Rectal smooth muscle tissue (tissue), 1 donor: ENCODE measurements around the gene LDLRAD4.

Experiments
- H3K27ac ChIP-seq: one replicate; pipeline ENCODE4 v1.7.0; 2013; ENCODE audit warnings: low read depth, low read length, inconsistent platforms
- H3K27me3 ChIP-seq: one replicate; pipeline ENCODE4 v1.7.0; 2013; ENCODE audit warnings: low read length; ENCODE audit not compliant: control insufficient read depth, insufficient read depth
- H3K36me3 ChIP-seq: one replicate; pipeline ENCODE4 v1.7.0; 2013; ENCODE audit warnings: low read length; ENCODE audit not compliant: control insufficient read depth, insufficient read depth
- H3K4me1 ChIP-seq: one replicate; pipeline ENCODE4 v1.7.0; 2013; ENCODE audit warnings: low read length; ENCODE audit not compliant: control insufficient read depth, insufficient read depth
- H3K4me3 ChIP-seq: one replicate; pipeline ENCODE4 v1.7.0; 2013; ENCODE audit warnings: low read length
- H3K9ac ChIP-seq: one replicate; pipeline ENCODE4 v1.7.0; 2013; ENCODE audit warnings: low read length

Gene LDLRAD4

DNA sequence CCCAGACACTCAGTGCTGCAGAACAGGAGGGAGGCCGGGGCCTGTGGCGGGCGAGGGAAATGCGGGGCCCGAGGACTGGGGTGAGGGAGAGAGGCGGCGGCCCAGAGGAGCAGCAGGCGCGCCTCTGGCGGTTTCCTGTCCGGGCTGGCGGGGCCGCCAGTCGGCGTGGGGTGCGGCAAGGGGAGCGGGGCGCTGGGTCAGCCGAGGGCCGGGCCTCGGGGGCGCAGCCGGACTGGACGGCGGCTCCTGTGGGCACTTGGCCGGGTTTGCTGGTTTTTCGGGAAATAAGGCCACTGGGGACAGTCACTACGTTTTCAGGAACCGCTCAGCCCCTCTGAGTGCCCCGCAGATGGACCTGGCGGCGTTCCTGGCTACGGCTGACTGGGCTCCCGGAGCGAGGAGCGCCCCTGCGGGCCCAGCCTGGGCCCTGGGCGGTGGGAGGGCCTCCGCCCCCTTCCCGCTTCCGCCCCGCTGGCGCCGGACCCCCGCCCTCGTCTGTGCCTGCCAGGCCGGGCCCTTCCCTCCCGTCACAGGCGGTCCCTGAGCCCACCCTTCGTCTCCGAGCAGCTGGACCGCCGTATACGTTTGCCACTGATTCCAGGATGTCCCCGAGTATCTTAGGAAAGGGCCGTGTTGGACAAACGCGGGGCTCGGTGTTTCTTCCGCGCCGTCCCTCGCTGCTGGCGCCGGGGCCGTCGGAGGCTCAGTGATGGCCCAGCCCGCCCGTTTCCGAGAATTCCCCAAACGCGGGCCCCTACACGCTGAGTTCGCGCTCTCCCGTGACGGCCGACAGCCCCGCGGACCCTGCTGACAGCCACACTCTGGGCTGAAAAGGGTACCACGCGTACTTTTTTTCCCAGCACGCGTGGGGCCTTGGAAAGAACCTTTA, 423.2 kb downstream of the LDLRAD4 start:
- peaks cover 6% of the 10 kb centered on the region for H3K36me3 ChIP-seq
- H3K4me1 ChIP-seq, result no peaks in the 10 kb centered on the region
- H3K27me3 ChIP-seq, result no peaks in the 10 kb centered on the region
- H3K9ac ChIP-seq, result no peak overlapping the region
- H3K27ac ChIP-seq, result no peak overlapping the region
- H3K4me3 ChIP-seq, result no peak overlapping the region

DNA sequence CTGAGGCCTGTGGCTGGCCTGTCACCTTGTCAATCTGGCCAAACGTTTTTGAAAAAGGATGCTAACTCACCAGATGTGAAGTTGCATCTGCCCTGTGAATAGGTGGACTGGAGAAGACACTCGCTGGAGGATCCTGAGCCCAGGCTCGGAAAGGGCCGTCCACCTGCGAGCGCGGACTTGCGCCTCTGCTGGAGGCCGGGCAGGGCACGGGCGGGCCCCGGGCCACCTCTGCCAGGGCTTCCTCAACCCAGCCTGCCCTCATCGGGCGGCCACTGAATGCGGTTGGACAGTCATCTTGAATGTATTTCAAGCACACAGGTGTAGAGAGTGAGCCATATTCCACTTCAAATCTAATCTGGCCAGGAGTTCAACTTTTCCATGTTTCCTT, 423.9 kb downstream of the LDLRAD4 start:
- Histone ChIP-seq H3K27me3 (no peaks in the 10 kb centered on the region), H3K9ac (no peak overlapping the region), H3K4me3 (no peak overlapping the region), H3K36me3 (peaks cover 6% of the 10 kb centered on the region), H3K4me1 (no peaks in the 10 kb centered on the region), H3K27ac (no peak overlapping the region)

DNA sequence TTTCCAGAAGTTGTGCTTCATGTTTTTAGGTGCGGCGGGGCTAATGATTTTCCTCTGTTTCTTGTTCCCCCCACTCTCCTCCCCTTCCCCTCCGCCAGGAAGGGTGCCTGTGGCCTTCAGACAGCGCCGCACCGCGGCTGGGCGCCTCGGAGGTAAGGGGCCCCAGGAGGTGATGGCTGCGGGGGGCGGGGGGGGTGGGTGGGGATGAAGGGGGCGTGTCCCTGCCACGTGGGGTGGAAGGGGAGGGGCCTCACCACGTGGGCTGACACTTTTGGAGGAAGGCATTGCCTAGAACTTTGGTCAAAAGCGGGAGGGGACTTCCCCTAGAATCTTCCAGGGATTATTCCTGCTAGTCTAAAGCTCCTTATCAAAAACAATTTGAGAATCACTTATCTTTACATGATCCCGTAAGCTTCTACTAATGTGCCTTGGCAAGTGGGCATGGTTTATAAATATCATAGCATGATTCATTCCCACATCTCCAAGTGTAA, 424.7 kb downstream of the LDLRAD4 start:
- no peaks in the 10 kb centered on the region for H3K4me1 ChIP-seq
- H3K36me3 ChIP-seq, result peaks cover 6% of the 10 kb centered on the region
- H3K27ac ChIP-seq, result no peak overlapping the region
- H3K27me3 ChIP-seq, result no peaks in the 10 kb centered on the region
- H3K4me3 ChIP-seq, result no peak overlapping the region
- H3K9ac ChIP-seq, result no peak overlapping the region

DNA sequence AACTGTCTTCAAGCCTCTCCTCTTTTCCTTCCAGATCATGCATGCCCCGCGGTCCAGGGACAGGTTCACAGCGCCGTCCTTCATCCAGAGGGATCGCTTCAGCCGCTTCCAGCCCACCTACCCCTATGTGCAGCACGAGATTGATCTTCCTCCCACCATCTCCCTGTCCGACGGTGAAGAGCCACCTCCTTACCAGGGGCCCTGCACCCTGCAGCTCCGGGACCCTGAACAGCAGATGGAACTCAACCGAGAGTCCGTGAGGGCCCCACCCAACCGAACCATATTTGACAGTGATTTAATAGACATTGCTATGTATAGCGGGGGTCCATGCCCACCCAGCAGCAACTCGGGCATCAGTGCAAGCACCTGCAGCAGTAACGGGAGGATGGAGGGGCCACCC, 426.5 kb downstream of the LDLRAD4 start:
- Histone ChIP-seq H3K4me3 (no peak overlapping the region), H3K9ac (no peak overlapping the region), H3K27ac (no peak overlapping the region)

DNA sequence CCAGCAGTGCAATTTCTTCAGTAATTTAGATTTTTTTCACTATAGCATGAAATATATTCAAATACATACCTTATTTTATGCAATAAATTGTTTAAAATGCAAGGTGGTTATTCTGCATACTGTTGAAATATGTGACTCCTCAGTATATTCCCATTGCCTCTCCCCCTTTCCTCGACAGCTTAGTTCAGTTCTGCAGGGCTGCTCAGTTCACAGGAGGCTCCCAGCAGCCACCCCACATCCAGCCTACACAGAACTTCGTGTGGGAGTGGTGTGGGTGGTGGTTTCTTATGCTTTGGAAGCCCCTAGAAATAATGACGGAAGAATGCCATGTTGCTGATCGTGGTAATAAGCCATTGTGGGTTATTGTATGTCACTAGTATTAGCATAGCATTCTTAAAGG, 428.1 kb downstream of the LDLRAD4 start:
- Histone ChIP-seq H3K36me3 (peaks cover 6% of the 10 kb centered on the region), H3K4me1 (no peaks in the 10 kb centered on the region), H3K27ac (no peak overlapping the region), H3K4me3 (no peak overlapping the region), H3K9ac (no peak overlapping the region), H3K27me3 (no peaks in the 10 kb centered on the region)

More for the DNA sequence above, 426.5 kb downstream of the LDLRAD4 start:
- Histone ChIP-seq H3K36me3 (peaks cover 6% of the 10 kb centered on the region), H3K4me1 (no peaks in the 10 kb centered on the region), H3K27me3 (no peaks in the 10 kb centered on the region)

DNA sequence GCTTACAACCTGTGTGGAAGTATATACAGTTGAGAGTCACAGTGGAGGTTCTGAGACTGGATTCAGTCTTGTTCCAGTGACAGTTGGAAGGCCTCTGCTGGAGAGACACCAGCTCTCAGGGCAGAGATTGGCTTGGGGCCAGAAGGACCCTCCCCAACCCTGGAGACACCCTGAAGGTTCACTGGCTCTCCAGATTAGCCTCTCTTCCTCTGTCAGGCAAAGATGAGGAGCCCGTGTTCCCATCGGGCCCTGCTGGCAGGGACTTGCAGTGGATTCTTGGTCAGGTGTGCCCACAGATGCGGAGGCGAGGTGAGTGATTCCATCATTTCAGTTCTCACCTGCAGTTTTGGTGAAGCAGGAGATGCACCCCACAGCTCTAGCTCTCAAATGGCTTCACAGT, 429.2 kb downstream of the LDLRAD4 start:
- Histone ChIP-seq H3K36me3 (peaks cover 6% of the 10 kb centered on the region), H3K4me3 (no peak overlapping the region), H3K9ac (no peak overlapping the region), H3K4me1 (no peaks in the 10 kb centered on the region), H3K27me3 (no peaks in the 10 kb centered on the region), H3K27ac (no peak overlapping the region)

DNA sequence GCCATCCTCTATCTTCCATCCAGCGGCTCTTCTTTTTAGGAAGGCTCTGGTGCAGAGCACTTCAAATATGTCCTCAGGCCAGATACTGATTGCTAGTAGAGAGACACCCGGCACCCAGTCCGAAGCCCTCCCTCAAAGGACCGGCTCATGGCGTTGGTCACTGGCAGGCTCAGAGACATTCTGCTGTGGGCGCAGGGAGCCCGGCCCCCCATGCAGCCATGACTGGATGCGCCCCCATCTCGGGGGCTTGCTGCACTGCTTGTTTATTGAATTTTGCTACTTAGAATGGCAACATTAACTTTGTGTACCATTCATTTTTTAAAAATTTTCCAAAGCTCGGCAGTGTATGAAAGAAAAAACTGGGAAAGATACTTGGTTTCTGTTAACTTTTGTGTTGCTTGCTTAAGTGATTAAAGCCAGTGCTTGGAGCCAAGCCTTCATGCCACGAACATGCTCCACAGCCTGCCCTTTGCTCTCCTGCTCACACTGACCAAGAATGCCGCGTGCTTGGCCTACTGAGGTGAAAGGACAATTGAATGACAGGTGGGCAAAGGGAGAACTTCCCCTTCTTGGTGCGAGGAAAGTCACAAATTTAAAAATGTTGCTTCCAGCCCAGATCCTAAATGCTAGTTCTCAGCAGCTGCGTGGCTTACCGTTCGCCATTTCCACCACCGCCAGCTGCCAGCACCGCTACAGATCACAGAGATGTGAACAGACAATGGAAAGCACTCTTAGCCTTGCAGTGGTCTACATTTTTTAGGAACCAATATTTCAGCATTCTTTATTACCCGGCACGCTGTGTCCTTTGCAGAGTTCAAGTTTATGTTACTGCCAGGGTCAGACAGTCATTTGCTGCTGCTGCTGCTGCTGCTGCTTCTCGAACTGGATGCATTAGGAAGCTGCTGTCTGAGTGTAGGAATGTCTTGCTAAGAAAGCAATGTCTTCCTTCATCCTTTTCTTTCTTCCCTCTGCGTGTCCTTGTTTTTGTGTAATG, 431.1 kb downstream of the LDLRAD4 start:
- Histone ChIP-seq H3K27ac (no peak overlapping the region), H3K27me3 (no peaks in the 10 kb centered on the region), H3K4me3 (no peak overlapping the region), H3K4me1 (no peaks in the 10 kb centered on the region), H3K36me3 (peaks cover 6% of the 10 kb centered on the region), H3K9ac (no peak overlapping the region)

DNA sequence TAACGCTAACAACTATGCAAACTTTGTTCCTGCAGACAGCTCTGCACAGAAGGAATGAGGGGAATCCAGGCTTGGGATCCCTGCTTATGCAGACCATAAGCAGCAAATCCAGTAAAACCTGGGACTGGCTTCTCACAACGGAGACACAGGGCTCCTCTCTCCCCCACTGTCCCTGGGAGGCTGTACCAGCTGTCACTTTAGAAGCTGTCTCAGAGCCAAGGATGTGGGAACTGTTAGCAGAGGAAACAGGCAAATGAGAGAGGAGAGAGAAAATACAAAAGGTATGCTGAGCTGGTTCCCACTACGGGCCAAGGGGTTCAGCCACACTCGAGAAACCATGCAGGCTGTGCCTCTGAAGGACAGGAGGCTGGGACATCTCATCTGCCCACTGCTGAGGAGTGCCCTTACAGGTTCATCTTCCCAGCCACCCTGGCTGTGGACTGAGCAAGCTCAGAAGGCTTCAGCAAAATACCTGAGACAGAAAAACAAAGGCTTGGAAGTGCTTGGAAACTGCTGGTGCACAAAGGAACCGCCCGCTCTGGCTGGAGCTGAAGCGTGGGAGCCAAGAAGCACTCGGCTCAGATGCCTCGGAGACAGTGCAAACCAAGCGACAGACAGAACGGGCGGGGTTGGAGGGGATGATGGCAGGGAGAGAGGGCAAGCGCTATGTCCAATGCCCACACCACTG, 435.3 kb downstream of the LDLRAD4 start:
- Histone ChIP-seq H3K27me3 (no peaks in the 10 kb centered on the region), H3K36me3 (no peaks in the 10 kb centered on the region), H3K27ac (no peak overlapping the region), H3K4me1 (no peaks in the 10 kb centered on the region), H3K4me3 (no peak overlapping the region), H3K9ac (no peak overlapping the region)

DNA sequence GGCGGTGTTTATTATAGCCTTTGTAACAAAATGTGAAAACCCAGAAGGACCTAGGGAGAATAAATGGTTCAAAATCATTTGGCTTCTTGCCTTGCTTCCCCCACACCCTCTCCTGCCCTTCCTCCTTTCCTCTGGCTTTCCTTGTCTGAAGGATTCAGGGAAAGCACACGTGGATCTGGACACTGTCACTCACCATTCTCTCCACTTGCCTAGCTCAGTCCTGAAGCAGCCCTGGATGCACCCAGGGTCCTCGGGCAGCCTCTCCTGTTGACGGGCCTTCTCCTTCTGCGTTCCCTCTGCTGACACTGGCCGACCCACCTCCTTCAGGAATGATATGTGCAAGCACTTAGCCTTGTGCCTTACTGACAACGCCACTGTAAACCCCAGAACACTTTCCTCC, 439.4 kb downstream of the LDLRAD4 start:
- Histone ChIP-seq H3K27me3 (no peaks in the 10 kb centered on the region), H3K9ac (no peak overlapping the region), H3K4me3 (no peak overlapping the region), H3K27ac (no peak overlapping the region), H3K4me1 (no peaks in the 10 kb centered on the region), H3K36me3 (no peaks in the 10 kb centered on the region)

DNA sequence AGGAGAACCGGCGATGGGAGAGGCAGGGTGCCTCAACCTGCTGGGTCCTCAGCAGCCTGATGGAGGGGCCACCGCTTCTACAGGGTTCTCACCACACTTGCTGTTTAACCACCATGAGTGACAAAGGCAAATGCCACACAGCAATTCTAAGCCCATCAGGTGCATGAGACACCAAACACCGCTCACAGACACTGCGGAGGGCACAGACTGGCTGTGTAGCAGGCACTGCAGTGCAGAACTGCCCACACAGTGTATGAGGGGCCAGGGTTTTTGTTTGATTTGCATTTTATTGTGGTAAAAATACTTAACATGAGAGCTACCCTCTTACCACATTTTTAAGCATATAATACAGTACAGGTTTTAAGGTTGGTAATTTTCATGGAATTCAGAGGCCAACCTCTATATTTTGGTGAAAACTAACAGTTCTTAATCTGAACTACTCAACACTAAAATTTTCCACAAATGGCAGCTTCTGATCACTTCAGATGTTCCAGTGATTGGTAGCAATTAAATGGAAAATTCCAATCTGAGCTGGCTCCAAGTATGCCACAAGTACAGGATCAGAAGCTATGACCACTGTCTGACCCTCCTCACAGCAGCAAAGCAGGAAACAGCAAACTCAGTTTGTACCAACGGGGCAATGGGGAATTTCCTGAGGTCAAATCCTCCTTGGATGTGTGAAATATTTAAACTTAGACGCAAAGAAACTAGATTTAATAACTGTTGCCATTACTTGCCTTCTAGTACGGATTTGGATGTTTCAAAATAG, 440.1 kb downstream of the LDLRAD4 start:
- Histone ChIP-seq H3K27me3 (no peaks in the 10 kb centered on the region), H3K9ac (no peak overlapping the region), H3K36me3 (no peaks in the 10 kb centered on the region), H3K27ac (no peak overlapping the region), H3K4me1 (no peaks in the 10 kb centered on the region), H3K4me3 (no peak overlapping the region)

DNA sequence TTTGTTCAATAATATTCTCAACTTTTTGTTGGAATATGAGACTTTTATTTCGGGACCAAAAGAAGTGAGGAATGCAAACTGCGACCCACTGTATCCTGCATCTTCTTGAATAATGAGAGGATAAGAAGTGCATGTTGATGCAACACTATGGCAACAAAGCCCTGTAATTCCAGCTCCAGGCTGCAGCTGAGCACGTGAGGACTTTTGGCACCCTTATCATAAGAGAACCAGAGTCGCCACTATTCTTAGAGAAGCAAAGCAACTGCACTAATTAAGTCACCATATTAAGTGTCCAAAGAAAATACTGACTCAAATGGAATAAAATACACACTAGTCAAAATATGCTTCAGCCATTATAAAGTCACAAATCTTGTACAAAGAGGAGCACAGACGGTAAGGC, 441.9 kb downstream of the LDLRAD4 start:
- no peaks in the 10 kb centered on the region for H3K27me3 ChIP-seq
- no peak overlapping the region for H3K9ac ChIP-seq
- no peaks in the 10 kb centered on the region for H3K4me1 ChIP-seq
- H3K4me3 ChIP-seq, result no peak overlapping the region
- no peaks in the 10 kb centered on the region for H3K36me3 ChIP-seq
- H3K27ac ChIP-seq, result no peak overlapping the region
